Measurements from ENCODE around the gene AKT2.

Gene AKT2

GRCh38 chr19:40216013-40216776 is 69.0 kb downstream of the AKT2 start:
- no peak for DNase-seq

DNA sequence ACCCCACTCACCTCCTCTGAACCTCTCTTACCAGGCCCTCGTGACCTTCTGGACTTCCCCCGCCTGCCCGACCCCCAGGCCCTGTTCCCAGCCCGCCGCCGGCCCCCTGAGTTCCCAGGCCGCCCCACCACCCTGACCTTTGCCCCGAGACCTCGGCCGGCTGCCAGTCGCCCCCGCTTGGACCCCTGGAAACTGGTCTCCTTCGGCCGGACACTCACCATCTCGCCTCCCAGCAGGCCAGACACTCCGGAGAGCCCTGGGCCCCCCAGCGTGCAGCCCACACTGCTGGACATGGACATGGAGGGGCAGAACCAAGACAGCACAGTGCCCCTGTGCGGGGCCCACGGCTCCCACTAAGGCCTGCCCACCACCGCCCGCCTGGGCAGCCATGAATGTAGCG is 70.2 kb downstream of the AKT2 start:
- DNase-seq: no peak

DNA sequence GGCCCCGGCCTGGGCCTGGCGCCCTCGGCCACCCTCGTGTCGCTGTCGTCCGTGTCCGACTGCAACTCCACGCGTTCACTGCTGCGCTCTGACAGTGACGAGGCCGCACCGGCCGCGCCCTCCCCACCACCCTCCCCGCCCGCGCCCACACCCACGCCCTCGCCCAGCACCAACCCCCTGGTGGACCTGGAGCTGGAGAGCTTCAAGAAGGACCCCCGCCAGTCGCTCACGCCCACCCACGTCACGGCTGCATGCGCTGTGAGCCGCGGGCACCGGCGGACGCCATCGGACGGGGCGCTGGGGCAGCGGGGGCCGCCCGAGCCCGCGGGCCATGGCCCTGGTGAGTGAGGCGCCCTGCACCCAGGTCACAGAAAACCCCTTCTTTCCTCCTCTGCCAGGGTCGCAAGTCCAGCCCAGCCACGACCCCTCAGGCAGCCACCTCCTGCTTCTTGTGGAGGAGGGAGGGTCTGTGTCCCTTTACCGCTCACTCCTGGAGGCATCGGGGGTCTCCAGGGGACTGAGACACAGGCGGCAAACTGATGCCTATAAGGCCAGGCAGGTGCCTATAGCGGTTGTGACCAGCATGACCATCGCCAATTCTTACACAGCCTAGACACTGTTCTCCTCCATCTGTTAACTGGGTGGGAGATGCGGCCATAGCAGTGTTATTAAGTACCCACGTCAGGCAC is 71.1 kb downstream of the AKT2 start:
- DNase-seq: no peak

DNA sequence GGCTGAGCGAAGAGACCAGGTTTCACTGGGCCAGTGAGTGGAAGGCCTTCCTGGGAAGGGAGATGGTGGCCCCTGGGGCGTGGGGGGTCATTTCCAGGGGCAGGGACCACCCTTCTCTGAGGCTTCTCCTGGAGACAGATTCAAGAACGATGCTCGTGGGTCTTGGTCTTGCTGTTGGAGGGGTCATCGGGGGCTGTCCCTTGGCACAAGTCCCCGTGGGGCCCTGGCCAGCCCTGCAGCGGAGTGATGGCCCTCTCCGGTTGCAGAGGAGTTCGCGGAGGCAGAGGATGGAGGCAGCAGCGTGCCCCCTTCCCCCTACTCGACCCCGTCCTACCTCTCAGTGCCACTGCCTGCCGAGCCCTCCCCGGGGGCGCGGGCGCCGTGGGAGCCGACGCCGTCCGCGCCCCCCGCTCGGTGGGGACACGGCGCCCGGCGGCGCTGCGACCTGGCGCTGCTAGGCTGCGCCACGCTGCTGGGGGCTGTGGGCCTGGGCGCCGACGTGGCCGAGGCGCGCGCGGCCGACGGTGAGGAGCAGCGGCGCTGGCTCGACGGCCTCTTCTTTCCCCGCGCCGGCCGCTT is 71.8 kb downstream of the AKT2 start:
- no peak for DNase-seq

DNA sequence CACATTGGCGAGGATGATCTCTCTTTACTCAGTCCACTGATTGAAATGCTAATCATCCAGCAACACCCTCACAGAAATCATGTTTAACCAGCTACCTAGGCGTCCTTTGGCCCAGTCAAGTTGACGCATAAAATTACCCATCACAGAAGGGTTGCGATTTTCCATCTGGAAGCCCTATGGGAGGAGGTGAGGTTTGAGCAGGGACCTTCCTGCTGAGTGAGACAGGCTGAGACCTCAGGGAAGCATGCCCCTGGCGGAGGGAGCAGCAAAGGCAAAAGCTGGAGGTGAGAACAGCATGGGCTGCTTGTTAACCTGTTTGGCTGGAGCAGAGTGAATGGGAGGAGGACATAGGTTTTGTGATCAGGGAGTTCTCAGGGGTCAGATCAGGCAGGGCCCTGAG is 74.3 kb downstream of the AKT2 start:
- DNase-seq: no peak

- DNase-seq: no peak
These were observed 76.5 kb downstream of the AKT2 start for GRCh38 chr19:40208602-40209001.

GRCh38 chr19:40205760-40206159 is 79.4 kb downstream of the AKT2 start:
- DNase-seq: no peak

DNA sequence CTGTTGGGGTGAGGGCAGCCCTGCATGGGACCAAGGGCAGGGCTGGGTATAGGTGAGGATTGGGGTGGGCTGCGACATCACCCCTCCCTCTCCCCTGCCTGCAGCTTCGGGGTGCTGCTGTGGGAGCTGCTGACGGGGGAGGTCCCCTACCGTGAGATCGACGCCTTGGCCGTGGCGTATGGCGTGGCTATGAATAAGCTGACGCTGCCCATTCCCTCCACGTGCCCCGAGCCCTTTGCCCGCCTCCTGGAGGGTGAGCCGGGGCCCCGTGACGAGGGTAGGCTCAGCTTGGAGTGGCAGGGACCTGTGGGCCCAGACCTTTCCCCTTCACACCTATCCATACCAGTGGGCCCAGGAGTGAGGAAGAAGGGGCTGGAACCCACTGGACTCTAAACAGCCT is 80.8 kb downstream of the AKT2 start:
- no peak for DNase-seq

DNA sequence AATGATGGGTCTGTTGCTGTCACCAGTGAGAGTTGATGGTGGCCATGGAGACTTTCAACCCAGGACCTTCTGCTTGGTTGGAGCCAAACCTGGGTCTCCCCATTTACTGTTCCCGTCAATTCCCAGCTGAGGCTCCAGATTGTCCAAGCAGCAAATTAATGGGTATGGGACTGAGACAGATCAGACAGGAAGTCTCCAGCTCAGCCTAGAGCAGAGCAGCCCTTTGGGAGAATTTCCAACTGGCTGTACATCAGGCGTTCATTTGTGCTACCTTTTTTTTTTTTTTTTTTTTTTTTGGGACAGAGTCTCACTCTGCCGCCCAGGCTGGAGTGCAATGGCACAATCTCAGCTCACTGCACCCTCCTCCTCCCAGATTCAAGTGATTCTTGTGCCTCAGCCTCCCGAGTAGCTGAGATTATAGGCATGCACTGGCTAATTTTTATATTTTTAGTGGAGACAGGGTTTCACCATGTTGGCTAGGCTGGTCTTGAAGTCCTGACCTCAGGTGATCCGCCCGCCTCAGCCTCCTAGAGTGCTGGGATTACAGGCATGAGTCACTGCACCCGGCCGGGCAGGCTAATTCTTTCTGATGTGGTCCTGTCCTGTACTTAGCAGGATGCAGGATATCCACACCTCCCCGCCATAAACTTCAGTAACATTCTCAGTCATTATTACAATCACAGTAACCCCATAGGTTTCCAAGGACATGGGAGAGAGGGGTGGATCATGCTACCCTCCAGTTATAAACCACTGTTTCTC is 84.6 kb downstream of the AKT2 start:
- DNase-seq: no peak

GRCh38 chr19:40198272-40198990 is 86.7 kb downstream of the AKT2 start:
- no peak for DNase-seq

- DNase-seq: no peak
These were observed 91.6 kb downstream of the AKT2 start for GRCh38 chr19:40193587-40193849.

- no peak for DNase-seq
These were observed 92.2 kb downstream of the AKT2 start for GRCh38 chr19:40192758-40193586.

DNA sequence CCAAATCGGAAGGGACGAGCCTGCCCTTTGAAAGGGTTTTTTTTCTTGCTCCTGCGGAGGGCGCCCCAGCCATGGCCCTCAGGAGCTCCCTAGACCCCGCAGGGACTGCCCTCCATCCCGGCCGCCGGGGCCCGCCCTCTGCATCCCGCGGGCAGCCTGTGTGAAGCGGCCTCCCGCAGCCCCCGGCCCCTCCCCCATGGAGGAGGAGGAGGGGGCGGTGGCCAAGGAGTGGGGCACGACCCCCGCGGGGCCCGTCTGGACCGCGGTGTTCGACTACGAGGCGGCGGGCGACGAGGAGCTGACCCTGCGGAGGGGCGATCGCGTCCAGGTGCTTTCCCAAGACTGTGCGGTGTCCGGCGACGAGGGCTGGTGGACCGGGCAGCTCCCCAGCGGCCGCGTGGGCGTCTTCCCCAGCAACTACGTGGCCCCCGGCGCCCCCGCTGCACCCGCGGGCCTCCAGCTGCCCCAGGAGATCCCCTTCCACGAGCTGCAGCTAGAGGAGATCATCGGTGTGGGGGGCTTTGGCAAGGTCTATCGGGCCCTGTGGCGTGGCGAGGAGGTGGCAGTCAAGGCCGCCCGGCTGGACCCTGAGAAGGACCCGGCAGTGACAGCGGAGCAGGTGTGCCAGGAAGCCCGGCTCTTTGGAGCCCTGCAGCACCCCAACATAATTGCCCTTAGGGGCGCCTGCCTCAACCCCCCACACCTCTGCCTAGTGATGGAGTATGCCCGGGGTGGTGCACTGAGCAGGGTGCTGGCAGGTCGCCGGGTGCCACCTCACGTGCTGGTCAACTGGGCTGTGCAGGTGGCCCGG is 93.1 kb downstream of the AKT2 start:
- no peak for DNase-seq

DNA sequence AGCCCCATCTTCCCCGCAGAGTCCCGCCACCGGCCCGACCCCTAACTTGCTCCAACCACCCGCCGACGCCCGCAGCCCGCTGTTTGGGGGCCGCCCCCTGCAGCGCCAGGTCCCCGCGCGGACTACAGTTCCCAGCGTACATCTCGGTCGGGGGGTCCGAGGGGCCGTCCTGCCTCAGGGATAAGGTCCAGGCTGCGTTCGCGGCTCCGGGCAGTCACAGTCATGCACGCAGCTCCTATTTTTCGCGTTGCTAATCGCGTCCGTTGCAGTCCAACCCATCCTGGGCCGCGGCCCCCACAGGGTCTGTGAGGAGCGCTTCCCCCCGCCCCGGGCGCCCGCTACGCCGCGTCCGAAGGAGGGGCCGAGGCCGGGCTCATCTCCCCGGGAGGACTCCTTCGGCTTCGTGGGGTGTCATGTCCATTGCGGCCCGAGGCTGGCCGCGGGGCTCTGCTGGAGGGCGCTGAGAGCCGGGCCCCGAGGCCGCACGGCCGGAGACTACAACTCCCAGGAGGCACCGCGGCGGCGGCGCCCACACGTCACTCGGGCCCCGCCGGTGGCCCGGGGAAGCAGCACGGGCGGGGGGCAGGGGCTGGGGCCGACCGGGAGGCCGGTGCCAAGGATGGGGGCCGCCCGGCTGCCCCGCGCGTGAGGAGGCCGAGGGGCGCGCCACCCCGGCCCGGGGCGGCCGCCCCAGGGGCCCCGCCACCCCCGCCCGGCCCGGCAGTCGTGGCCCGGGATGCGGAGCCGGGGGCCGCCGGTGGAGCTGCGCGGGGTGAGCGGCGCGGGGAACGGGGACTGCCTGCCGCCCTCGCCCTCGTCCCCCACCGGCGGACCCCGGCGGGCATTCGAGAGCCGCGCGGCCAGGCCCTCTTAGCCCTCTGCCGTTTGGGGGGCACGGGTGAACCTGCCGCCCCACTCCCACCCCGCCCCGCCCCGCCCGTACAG is 94.0 kb downstream of the AKT2 start, which contains the start of gene MAP3K10:
Gene MAP3K10 (plus strand): TSS at position 536 of the 945 bp plus-strand sequence. CDS start 606 bp downstream, outside the sequence.
- DNase-seq: peak; percentile 62

DNA sequence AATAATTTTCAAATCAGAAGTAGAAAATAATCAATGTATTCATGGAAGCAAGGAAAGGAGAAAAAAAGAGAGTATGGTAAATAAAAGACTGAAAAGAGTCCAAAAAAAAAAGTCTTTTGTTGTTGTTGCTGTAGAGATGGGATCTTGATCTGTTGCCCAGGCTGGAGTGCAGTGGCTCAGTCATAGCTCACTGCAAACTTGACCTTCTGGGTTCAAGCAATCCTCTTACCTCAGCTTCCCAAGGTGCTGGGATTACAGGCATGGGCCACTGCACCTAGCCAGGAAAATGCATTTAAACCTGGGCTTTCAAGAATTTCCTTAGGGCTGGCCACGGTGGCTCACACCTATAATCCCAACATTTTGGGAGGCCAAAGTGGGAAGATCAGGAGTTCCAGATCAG is 100.9 kb downstream of the AKT2 start:
- no peak for DNase-seq

Data from hematopoietic multipotent progenitor cell treated with erythropoietin and hydrocortisone succinate and interleukin-3 and kit ligand, for 8 days (in vitro differentiated cells).